Stimulated activated CD4-positive, alpha-beta T cell treated with anti-CD3 and anti-CD28 coated beads, TNF-alpha, amount 100 ng/mL, for 48 hours (primary cell): ENCODE results near the gene MPZL1.
A peak's percentile ranks its signal among the peaks of the same experiment; 100 is the strongest.
"Not testable (repeated sequence)": the region's sequence is repeated elsewhere in the genome, so short reads cannot be mapped to it uniquely, and the experiment has no call there.

Source experiments
- DNase-seq, 3 donors: peaks; one replicate each; pipeline ENCODE4 v3.0.0-alpha.2; 2020; ENCODE audit warnings: low read depth in 3 of 3

MPZL1 gene

GRCh38 chr1:167777269-167777650 is 55.5 kb downstream of the MPZL1 start:
- no peak for DNase-seq

GRCh38 chr1:167781558-167781957 is 59.8 kb downstream of the MPZL1 start:
- DNase-seq: no peak

DNA sequence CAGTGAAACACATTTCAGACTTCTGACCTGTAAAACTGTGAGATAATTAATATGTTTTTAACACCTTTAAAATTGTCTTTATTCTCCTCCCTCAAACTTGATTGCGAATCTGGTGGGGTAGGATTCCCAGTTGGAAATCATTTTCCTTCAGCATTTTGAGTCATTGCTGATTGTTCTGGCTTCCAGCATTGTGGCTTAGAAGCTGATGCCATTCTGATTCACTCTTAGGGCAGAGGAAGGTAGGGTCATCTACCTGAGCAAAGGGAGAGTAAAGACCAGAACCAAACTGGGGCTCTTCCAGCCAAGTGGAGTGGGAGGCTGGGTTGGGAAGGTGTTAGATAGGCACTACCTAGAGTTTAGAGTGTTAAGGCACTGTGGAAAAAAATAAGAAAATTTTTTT is 61.2 kb downstream of the MPZL1 start:
- DNase-seq: no peak

DNA sequence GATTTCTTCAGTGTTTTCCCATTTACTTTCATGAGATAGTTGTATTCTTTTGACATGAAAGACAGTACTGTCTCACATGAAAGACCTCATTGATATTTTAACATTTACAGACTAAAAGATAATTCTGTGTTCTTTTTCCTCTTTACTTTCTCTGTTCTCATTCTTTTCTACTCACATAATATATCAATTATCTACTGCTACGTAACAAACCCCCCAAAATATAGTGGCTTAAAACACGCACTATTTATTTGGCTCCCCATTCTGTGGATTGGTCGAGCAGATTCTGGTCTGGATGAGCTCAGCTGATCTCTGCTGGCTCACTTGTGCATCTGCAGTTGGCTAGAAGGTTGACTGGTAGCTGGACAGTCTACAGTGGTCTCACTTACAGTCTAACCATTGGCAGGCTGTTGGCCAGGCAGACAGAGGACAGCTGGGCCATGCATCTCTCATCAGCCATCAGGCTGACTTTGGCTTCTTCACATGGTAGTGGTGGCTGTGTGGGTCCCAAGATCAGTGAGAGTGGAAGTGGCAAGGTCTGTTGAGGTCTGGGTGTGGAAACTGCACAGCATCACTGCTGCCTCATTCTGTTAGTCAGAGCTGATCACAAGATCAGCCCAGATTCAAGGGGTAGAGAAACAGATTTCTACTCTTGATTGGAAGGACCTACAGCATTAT is 63.2 kb downstream of the MPZL1 start:
- DNase-seq: no peak

DNA sequence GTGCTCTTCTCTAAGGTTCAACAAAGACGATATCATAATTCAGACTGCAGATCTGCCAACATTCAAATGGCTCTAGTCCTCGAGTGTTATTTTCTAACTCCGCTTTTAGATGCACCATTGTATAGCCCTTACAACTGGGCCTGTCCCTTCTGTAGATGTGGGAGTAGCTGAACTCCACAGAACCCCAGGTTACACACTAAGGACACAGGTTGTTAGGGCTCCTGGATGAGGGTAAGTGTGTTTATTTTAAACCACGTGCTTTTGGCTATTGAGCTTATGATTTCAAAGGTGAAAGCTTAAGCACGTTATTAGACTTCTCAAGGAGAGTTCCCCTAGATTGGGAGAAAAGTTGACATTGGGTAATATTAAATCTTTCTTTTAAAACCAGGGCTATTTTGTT is 64.7 kb downstream of the MPZL1 start:
- no peak for DNase-seq

DNA sequence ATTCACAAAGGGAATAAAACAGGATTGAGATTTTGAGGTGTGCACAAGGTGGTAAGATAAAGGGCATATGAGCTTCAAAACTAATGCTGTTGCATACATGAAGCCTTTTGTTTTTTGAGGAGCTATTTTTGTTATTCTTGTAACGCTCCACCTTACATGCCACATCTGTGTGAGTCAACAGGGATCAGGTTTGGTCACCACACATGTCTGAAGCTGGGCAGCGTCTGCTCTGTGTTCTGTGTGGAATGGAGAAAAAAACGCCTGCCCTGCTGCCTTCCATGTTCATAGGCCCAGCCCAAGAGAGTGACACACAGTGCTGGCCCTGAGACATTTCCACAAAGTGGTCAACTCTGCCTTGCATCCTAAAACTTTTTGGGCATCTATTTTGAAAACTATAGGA is 67.7 kb downstream of the MPZL1 start:
- no peak for DNase-seq

DNA sequence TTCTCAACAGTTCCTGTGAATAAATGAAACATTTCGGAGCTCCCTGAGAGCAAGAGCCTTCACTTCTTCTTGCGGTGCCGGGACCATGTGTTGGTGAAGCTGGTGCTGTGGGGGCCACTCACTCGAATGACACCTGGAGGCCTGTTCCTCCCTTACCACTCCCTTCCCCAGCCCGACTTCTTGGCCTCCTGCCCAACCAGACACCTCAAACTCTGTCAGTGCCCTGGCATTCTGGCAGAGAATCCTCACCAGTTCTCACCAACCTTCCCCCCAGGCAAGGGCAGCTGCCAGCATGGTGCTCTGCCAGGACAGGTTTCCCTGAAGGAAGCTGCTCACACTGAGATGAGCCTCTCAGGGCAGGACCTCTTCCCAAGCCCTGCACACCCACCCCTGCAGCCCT is 68.3 kb downstream of the MPZL1 start:
- no peak for DNase-seq

- DNase-seq: no peak
Measured at GRCh38 chr1:167791281-167792187, 69.8 kb downstream of the MPZL1 start.

DNA sequence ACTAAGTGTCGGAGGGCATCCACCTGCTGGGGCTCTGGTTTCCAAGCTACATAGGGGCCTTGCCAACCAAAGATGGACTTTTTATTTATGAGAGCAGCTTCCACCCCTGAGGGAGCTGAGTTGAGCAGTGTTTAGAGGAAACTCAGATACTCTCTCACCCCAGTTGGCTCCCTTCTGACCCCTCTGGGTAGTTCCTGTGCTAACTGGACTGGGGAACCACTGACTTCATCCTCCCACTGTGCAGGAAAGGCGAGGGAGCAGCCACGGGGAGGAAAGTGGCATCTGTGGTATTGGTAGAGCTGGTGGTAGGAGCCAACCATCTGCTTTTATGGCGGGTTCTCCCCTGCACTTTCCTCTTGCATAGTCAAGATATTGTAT is 70.4 kb downstream of the MPZL1 start:
- no peak for DNase-seq

- DNase-seq: no peak
Measured at GRCh38 chr1:167794043-167794442, 72.3 kb downstream of the MPZL1 start.

GRCh38 chr1:167795810-167796740 is 74.3 kb downstream of the MPZL1 start:
- DNase-seq: no peak

- no peak for DNase-seq
Measured at GRCh38 chr1:167797015-167797414, 75.2 kb downstream of the MPZL1 start.

DNA sequence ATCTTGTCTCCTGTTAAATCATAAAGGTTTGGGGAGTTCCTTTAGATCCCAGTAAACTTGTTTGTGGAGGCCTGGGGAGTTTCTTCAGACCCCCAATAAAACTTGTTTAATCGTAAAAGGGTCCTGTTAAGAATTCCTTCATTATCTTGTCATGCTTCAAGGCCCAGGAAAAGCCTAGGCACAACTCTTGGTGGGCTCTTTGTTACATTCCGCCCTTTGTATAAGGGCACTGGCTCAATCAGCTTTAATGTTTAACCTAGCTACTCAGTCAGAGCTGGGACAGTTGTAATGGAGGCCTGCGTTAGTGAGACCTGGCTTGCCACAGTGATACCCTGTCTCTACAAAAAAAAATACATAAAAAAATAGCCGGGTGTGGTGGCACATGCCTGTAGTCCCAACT is 77.2 kb downstream of the MPZL1 start:
- no peak for DNase-seq

DNA sequence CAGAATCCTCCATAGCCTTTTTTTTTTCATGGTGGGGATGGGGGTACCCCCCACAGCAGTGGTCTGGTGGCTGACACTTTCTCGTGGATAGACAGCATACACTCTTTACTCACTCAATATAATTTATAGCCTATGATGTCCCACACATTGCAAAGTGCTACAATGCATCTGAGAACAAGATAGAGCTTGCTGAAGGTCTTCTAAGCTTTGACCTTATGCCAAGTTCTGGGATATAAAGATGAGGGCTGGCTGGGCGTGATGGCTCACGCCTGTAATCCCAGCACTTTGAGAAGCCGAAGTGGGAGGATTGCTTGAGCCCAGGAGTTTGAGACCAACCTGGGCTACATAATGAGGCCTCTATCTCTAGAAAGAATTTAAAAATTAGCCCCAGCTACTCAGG is 78.0 kb downstream of the MPZL1 start:
- DNase-seq: no peak

GRCh38 chr1:167800251-167800650 is 78.5 kb downstream of the MPZL1 start:
- no peak for DNase-seq

GRCh38 chr1:167802235-167802634 is 80.5 kb downstream of the MPZL1 start:
- DNase-seq: no peak

DNA sequence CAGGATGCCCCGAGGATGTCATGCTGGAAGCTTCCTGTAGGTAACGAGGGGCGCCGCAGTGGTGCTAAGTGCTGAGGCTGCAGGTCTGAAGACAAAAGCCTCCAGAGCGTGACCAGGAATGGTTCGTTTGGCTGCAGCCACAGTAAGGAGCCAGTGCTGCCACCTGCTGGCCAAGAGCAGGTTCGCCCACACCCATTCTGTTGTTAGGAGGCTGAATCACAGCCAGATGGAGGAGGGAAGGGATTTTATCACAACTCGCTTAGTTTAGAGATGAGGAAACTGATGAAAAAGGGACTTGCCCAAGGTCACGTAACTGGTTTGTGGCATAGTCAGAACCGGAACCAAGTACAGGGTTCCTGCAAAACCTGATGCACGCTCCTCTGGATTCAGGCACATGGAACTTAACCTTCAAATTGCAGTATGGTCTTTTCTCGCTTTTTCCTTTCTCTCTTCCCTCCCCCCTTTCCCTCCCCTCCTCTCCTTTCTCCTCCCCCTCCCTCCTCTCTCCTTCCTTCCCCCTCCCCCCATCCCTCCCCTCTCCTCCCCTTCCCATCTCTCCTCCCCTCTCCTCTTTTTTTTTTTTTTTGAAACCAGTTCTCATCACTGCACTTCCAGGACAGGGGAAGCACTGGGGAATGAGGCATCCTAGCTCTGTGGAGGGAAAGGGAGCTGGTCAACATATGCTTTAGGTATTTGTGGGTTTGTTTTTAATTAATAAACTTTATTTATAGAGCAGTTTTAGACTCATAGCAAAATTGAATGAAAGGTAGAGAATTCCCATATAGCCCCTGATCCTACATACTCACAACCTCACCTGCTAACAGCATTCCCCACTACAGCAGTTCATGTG is 81.8 kb downstream of the MPZL1 start:
- DNase-seq: peak; percentile 85 to 91 (median 90)

- no peak for DNase-seq
Measured at GRCh38 chr1:167805041-167805556, 83.3 kb downstream of the MPZL1 start.

- not testable (repeated sequence) for DNase-seq
Measured at GRCh38 chr1:167806235-167806634, 84.5 kb downstream of the MPZL1 start.

DNA sequence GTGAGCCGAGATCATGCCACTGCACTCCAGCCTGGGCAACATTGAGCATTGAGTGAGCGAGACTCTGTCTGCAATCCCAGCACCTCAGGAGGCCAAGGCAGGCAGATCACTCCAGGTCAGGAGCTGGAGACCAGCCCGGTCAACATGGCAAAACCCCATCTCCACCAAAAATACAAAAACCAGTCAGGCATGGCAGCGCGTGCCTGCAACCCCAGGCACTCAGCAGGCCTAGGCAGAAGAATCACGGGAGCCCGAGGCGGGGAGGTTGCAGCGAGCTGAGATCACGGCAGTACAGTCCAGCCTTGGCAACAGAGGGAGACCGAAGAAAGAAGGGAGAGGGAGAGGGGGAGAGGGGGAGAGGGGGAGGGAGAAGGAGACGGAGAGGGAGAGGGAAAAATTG is 84.9 kb downstream of the MPZL1 start:
- DNase-seq: not testable (repeated sequence)

- DNase-seq: no peak
Measured at GRCh38 chr1:167808104-167808503, 86.3 kb downstream of the MPZL1 start.
